Stimulated activated CD8-positive, alpha-beta memory T cell treated with anti-CD3 and anti-CD28 coated beads, Interleukin-4, amount 100 ng/mL, for 4 hours (primary cell): Measurements from ENCODE around the gene MYO5C.
A peak's percentile ranks its signal among the peaks of the same experiment; 100 is the strongest.

Experiments
- DNase-seq, 2 donors: peaks; one replicate each; pipeline ENCODE4 v3.0.0-alpha.2; 2020; ENCODE audit warnings: low read depth in 2 of 2, low spot score in 1 of 2

MYO5C gene, protein sequence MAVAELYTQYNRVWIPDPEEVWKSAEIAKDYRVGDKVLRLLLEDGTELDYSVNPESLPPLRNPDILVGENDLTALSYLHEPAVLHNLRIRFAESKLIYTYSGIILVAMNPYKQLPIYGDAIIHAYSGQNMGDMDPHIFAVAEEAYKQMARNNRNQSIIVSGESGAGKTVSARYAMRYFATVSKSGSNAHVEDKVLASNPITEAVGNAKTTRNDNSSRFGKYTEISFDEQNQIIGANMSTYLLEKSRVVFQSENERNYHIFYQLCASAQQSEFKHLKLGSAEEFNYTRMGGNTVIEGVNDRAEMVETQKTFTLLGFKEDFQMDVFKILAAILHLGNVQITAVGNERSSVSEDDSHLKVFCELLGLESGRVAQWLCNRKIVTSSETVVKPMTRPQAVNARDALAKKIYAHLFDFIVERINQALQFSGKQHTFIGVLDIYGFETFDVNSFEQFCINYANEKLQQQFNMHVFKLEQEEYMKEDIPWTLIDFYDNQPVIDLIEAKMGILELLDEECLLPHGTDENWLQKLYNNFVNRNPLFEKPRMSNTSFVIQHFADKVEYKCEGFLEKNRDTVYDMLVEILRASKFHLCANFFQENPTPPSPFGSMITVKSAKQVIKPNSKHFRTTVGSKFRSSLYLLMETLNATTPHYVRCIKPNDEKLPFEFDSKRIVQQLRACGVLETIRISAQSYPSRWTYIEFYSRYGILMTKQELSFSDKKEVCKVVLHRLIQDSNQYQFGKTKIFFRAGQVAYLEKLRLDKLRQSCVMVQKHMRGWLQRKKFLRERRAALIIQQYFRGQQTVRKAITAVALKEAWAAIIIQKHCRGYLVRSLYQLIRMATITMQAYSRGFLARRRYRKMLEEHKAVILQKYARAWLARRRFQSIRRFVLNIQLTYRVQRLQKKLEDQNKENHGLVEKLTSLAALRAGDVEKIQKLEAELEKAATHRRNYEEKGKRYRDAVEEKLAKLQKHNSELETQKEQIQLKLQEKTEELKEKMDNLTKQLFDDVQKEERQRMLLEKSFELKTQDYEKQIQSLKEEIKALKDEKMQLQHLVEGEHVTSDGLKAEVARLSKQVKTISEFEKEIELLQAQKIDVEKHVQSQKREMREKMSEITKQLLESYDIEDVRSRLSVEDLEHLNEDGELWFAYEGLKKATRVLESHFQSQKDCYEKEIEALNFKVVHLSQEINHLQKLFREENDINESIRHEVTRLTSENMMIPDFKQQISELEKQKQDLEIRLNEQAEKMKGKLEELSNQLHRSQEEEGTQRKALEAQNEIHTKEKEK (N-terminal part only)

DNA sequence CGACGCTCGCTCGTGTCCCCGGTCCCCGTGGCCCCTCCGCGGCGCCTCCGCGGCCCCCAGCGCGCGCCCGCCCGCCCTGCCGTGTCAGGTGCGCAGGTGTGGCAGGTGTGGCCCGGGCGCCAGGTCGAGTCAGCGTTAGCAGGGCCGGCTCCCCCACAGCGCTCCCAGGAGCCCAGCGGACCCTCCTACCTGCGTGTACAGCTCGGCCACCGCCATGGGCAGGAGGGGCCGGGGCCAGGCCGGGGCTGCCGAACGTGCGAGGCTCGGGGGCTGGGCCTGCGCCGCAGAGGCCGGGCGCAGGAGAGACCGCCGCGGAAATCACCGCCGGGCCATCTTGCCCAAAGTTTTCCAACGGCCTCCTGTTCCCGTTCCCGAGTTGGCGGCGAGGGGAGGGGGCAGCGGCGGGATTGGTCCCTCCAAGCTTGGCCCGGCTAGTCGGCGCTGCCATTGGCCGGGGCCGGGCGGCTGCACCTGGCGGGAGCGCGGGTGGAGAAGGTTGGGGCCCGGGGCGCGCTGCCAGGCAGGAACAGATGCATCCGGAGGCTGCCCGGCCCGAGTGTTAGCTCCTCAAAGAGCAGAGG, at the start of gene MYO5C:
TSS of gene MYO5C (minus strand) at position 384 of the 581 bp plus-strand sequence. CDS start at position 216, 168 bp downstream.
- no peak for DNase-seq

DNA sequence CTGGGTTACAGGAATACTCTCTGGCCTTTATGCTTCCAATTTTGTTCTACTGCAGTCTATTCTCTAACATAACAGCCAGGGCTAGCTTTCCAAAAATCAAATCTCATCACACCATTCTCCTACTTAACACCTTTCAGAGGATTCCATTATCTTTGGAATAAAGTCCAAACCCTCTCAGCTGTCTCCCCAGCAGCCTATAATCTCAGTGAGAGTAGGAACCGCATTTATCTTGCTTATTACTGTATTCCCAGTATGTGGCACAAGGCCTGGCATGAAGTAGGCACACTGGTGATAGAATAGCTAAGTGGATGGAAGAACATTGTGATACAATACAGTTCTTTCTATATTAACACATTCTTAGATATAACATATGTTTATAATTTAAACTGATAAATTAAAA, 49.0 kb upstream of the MYO5C start:
- DNase-seq = no peak

DNA sequence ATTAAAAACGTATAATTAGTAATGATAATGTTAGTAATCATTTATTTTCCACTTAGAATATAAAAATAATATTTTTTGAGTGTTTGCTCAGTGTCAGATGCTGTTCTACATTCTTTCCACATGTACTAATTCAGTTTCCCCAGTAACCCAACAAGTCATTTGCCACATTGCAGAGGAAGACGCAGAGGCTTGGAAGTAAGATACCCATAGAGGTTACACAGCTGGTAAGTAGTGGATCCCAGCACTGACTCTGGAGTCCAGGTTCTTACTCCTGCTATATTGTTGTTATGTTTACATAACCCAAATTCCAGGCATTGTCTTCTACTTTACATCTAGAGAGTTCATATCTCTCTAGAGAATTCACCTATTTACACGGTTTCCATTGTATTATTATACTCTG, 48.2 kb upstream of the MYO5C start:
- no peak for DNase-seq

DNA sequence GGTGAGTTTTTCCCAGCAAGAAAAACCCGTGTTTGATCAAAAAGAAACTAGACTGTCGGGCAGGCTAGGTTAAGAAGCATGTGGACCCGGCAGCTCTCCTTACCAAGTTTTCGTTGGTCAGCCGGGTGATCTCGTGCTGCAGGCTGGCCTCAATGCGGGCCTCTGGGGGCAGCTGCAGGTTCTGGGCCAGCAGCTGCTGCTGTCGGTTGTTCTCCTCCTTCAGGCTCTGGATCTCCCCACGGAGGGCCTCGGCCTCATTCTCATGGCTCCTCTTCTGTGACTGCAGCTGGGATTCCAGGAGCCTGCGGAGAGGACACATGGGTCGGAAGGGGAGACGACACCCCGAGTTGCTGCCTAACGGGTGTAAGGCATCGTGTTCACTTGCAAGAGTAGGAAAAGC, 44.5 kb upstream of the MYO5C start:
- DNase-seq = no peak

DNA sequence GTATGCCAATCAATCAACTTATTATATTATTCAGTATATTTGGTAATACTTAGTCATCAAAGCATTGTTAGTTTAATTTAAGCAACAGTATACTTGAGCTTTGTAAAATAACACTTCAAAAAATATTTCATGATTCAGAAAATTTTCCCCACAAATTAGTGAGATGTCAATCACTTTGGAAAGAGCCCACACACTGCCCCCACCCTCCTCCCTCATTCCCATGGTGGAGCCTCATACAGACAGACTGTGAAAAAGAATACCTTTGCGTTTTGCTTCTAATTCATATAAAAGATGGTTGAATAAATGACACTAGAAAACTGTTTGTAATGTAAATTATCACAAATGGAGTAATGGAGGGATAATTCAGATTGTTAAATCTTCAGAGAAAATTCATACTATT, 43.3 kb upstream of the MYO5C start:
- no peak for DNase-seq

DNA sequence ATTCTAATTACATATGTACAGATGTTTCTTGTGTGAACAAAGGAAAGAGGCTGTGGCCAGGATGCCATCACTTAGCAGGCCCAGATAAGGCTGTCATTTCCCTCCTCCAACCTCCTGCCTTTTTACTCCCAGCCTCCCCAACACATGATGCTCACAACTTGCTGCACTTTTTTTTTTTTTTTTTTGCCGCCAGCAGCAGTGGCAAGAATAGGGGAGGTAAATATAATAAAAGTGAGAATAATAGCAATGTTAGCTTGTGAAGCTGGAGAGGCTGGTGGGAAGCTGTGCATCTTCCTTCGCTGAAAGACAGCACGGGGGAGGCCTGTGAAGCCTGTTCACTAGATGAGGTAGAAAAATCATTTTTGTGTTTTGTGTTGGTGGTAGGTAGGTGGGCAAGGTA, 42.5 kb upstream of the MYO5C start:
- no peak for DNase-seq

DNA sequence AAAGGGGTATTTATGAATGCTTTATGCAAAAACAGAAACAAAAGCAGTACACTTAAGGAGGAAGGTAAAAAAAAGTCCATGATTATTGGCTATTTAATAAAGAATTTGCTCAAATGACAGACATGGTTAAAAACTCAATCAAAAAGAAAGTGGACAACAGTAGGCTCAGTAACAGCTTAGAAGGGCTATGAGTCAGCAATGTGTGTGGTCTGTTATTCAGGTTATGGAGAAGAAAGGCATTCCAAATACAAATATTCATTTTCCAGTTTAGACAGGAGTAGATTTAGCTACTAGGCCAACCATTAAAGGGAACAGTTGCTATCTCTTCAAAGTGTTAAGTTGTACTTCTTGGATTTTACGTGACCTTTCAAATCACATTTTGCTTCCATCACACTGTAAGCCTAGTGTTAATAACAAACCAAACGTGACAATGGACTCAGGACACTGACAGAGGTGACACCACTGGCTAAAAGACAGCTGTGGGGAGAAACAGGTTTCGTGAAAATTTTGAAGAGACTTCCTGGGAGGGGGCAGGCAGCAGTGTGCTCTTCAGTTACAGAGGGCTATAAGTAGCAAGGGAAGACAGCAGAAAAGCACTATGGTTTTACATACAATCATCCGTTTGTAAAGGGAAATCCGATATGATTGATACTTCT, 41.7 kb upstream of the MYO5C start:
- DNase-seq = no peak

DNA sequence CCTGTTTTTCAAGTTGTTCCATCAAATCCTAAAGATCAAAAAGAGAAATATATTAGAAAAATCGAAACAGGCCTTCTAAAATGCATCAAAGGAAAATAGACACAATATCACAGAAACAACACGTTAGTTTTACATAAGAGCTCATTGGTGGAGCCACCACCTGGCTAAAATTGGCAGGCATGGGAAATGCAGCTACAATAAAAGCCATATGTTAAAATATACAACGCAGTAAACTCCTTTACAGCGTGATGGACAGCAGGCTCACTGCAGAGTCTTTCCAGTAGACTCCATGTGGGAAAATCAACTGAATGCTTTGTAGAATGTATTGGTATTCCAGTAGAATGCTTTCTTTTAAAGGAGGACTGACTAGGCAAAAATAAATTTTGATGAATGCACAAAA, 40.9 kb upstream of the MYO5C start:
- no peak for DNase-seq

DNA sequence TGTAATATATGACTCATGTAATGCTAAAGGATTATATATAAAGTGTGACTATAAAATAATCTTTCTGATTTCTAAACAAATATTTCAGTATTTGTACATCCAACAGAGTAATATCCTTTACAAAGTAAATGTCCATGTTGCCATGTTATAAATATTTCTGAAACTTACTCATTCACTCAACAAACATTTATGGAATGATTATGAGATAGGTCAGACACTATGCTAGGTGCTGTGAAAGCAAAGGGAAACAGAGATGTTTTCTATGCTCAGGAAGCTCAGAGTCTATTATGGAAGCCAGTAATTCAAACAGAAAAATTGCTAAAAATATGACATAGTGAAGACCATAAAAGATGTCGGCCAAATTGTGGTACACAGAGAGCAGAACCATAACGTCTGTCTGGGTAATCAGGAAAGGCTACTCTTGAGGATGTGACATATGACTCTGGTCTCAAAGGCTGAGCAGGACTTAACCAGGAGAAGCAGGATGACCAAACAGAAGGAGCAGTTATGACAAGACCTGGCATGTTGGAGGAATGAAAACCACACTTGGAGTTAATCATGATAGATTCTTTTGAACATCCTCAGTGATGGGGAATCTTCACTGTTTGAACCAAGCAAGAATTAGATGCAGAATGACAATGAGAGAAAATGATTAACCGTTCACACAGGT, 39.0 kb upstream of the MYO5C start:
- no peak for DNase-seq

DNA sequence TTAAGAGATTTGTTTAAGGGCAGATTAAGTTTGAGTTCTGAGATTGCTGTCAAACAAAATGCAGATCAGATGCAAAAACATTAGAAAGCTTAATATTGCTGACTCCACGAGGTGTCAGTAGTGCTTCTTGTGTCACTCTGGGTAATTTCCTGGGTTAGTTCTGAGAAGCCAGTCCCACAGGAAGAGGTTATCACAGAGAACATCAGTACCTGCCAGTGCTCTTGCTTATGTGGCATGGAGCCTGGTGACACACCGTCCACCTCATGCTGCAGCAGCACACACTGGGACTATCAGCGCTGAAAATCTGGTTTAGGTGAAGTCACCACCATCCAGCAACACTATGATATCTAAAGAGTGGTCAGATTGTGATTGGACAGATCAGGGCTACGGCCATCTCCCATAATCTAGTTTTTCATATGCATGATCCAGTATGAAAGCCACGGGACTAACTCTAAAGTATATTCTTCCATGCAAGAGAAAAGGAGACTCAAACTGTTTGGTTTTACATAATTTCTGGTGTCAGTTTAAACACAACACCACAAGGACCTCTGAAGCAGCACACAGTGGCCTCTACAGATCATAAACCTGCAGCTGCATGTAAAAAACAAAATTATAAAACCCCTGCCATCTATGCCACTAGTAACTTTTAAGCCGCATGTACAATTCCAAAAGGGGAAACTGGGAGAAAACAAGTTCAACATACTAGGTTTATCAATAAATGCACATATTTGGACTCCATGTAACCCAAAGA, 36.1 kb upstream of the MYO5C start:
- peak in 1 of 2 donors; percentile 13 for DNase-seq

DNA sequence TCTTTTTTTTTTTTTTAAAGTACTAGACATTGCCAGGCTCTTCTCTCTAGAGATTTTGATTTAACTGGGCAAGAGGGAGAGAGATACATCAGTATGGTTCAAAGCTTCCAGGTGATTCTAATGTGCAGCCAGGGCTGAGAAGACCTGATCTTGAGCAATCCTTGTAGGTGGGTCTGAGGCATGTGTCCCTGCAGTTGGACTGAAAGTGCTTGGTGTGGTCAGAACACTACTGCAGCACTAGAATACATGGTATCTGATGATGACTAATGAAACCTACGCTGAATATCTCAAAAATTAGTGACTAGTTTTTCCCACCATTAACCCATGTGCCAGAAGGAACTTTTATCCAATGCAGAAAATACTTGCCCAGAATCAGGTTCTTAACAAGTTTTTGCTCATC, 34.4 kb upstream of the MYO5C start:
- no peak for DNase-seq

DNA sequence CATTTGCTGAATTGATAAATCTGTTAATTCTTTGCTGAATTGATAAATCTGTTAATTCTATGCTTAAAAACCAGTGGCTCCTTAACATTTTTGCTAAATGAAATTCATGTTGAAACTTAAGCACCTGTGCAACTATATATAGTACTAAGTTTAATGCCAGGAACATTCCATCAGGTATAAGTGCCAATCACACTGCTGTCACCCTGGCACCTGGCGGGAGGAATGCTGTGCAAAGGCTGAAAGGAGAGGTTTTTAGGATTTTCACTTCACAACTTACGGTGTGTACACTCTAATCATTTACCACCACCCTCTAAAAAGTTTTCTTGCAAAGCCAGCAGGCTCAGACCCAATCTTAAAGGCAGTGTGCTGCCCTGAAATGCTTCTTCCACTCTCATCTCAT, 33.5 kb upstream of the MYO5C start:
- no peak for DNase-seq

DNA sequence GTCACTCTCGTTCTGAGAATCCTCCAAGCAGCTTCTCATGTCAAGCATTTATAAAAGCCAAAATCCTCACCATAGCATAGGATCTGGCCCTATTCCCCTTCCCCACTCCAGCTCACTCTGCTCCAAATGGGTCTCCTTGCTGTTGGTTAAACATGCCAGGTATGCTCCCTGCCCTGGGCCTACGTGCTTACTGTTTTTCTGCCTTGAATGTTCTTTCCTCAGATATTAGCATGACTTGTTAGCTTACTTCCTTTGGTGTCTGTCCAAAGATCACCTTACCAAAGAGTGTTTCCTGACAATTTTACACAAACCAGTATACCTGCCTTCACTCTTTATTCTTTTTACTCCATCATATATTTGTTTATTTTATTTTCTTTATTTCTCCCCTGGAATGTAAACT, 33.1 kb upstream of the MYO5C start:
- DNase-seq = no peak

DNA sequence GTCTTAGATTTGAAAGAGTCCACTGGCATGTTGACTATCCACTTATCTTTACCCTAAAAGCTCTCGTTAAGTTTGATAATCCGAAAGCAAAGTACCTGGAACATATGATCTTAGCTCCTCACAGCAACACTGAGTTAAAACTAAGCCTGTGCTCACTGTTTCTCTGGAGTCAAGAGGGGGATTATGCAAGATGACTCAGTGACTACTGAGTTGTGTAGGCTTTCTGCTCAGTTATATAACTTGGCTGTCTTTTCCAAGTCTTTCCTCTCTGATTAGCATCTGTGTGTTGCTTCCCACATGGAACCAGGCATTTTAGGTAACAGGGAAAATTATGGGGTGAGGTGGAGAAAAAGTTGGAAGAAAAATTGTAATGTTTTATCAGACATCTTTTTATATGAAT, 31.2 kb upstream of the MYO5C start:
- no peak for DNase-seq

DNA sequence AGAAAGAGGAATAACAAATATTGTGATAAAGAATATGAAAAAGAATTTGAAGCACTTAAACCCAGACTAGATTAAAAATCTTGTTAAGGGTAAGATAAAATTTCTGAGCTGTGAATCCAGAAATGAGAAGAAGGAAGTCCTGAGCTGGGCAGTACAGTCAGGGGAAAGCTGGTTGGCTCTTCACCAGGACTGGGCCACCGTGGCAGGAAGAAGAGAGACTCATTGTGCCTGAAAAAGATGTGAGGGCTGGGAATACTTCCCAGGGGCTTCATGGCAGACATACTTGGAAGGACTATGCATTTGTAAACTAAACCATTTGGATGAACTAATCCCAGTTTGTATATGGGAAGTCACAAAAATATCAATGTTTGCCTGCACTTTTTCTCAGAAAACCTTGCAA, 28.5 kb upstream of the MYO5C start:
- no peak for DNase-seq

DNA sequence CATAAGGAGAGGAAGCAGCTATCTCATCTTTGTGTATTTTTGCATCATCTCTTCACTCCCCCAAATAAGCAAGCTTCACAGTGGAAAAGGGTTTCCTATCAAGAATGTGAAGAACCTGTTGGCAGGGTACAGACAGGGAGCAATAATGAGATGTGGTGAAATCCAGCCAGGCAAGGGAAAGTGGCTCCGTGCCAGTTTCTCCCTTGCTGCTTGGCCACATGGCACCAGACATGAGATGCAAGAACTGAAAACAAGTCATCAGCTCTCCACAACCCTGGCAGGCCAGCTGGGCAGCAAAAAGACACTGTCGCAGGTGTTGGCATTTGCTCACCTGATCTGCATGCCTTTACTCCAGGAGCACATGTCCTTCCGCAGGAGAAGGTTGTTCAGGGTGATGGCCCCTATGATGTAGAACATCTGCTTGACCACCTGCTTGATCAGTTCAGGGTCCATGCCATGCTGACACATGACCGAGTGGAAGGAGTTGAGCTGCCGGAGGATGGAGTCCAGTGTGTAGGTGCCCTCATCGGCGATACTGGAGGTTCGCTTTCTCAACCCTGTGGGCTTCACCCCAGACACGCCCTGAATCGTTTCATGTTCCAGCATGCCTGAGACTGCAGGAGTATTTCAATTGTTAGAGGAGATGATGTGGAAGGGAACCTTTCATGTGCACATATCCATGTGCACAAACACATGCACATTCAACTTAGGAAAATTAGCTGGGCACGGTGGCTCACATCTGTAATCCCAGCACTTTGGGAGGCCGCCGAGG, 23.3 kb upstream of the MYO5C start:
- no peak for DNase-seq

DNA sequence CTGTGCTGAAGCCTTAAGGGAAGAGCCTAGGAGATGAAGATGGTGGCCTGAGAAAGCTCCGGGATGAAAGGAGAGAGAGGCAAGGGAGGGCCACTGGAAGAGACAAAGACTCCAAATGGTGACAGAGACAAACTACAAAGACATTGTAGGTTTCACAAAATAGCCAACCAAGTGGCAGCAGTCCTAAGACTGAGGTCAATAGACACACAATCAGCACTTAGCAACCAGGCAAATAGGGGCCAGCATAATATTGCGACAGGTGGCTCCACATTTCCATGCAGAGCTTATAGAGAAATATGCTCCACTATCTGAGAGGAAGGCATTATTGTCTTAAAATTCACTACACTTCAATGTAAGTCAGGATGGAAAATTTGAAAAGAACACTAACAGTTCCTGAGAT, 22.1 kb upstream of the MYO5C start:
- no peak for DNase-seq

DNA sequence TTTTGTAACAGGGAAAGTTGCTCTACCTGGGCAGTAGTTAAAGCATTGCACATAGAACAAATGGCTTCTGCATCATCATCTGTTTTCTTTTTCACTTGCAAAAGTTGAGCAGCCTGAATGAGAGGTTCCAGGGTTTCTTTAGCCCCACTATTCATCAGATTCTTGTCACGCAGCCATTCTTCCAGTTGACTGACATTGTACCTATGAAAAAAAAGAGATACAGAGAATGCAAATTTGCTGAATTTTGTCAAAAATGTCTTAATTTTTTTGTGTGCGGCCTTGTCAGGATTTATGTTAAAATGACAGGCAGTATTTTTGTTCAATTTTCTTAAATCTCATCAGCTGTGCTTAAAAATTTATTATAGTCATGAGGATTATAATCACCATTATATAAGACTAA, 21.4 kb upstream of the MYO5C start:
- DNase-seq = no peak

DNA sequence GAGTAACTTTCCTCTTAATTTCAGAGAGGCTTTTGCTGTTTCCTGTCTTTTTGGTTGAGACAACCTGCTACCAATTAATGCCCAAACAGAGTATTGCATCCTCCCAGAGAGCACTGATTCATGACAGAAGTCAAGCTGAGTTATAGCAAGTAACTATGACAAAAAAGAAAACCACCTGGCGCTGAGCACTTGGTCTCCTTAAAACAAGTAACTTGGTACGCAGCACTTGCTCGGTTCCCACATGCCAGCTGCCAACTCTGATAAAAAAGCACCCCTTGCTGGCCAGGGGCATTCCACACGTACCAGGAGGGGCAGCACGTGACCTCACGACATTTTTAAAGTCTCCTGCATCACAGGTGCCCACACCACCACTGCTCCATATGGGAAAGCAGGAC, 13.5 kb upstream of the MYO5C start:
- DNase-seq = no peak
